ENCODE results near the gene MARCHF5.

- TF ChIP-seq CTCF (conservative IDR thresholded peaks at IDR 0.05) (no peak), EZH2 (IDR thresholded peaks at IDR 0.05; ENCODE audit: low read depth) (no peak)
These were observed 574 bp downstream of the MARCHF5 start for GRCh38 chr10:92291616-92291865.

All from PC-9 (cell line).